HepG2 (cell line): Measurements from ENCODE around the gene NCF4. TPM values are rescaled to one million over a fixed set of nuclear protein-coding genes. Genes with fewer than 3 reads are reported as not detected.
A peak's percentile ranks its signal among the peaks of the same experiment; 100 is the strongest.

ENCODE experiments used
- ATAC-seq: fragments of 200-7000 bp; cut with Tn5 transposase; 3 replicates; pipeline ENCODE4 v1.9.1; 2020; ENCODE audit warnings: mild to moderate bottlenecking, moderate library complexity
- BruUV-seq: library from RNA; stranded (reverse); fragments of 400-500 nt; replicated peaks from 2 replicates; lab custom pipeline; 2021; lab: Mats Ljungman, UMichigan
- CTCF ChIA-PET: fragments of 300-600 bp; formaldehyde crosslinking; extraction: SDS; loops from one replicate; lab custom pipeline; 2021; ENCODE audit warnings: low total read pairs, inconsistent platforms, low intra/inter-chr PET ratio; lab: Yijun Ruan, JAX
- POLR2A ChIA-PET: fragments of 350-600 bp; sonication (Branson Sonifier 250); formaldehyde crosslinking; loops from one replicate; lab custom pipeline; 2020; ENCODE audit warnings: antibody characterized with exemption, inconsistent platforms; lab: Yijun Ruan, JAX
- DNase-seq: peaks from one replicate; pipeline ENCODE4 v3.0.0-alpha.2; 2015; ENCODE audit warnings: low spot score
- FAIRE-seq: peaks from 3 replicates; lab custom pipeline; 2011; peaks lifted over from hg19 to GRCh38; lab: Jason Lieb, UNC
- H2AFZ ChIP-seq: one replicate; pipeline ENCODE4 v1.6.1; 2011; ENCODE audit warnings: low read length, inconsistent platforms
- H3K27ac ChIP-seq: fragments of 300-600 bp; 3 replicates; pipeline ENCODE4 v1.8.0; 2011; ENCODE audit warnings: mixed run types, mild to moderate bottlenecking, mixed read lengths, low read length, inconsistent platforms; ENCODE audit not compliant: insufficient read depth; ENCODE audit errors: extremely low read length
- H3K27me3 ChIP-seq, 2 experiments: fragments of 200-600 bp in 1 of 2; 2 replicates in 1 of 2; 3 replicates in 1 of 2; pipeline versions ENCODE4 v1.6.0 to v1.8.0; 2011; ENCODE audit warnings: low read length in 2 of 2, mild to moderate bottlenecking in 2 of 2, moderate library complexity in 2 of 2, inconsistent platforms in 1 of 2; ENCODE audit not compliant: insufficient read depth in 2 of 2, control insufficient read depth in 1 of 2
- H3K36me3 ChIP-seq, 2 experiments: fragments of 200-600 bp in 1 of 2; replicated peaks in 1 of 2; 2 replicates in 1 of 2; 3 replicates in 1 of 2; pipeline versions ENCODE4 v1.5.1 to v1.8.0; 2011; ENCODE audit warnings: low read length in 2 of 2, inconsistent platforms in 1 of 2; ENCODE audit not compliant: insufficient read depth in 2 of 2, control insufficient read depth in 1 of 2
- H3K4me1 ChIP-seq: 2 replicates; pipeline ENCODE4 v1.5.1; 2012; ENCODE audit warnings: low read length, inconsistent platforms; ENCODE audit not compliant: insufficient read depth
- H3K4me2 ChIP-seq: 2 replicates; pipeline ENCODE4 v1.6.0; 2011; ENCODE audit warnings: low read depth, low read length, inconsistent platforms
- H3K4me3 ChIP-seq, 3 experiments: fragments of 200-600 bp in 1 of 3; sonication (generic), shearing (Covaris generic) in 1 of 3; replicated peaks in 1 of 3; 2 replicates each; pipeline ENCODE4 v1.5.1; 2011 to 2016; ENCODE audit warnings: low read length in 3 of 3, inconsistent platforms in 2 of 3, low read depth in 2 of 3, mild to moderate bottlenecking in 2 of 3, control low read depth in 1 of 3, mixed read lengths in 1 of 3; ENCODE audit not compliant: insufficient read depth in 1 of 3
- H3K79me2 ChIP-seq: one replicate; pipeline ENCODE4 v1.6.1; 2011; ENCODE audit warnings: low read length, inconsistent platforms; ENCODE audit not compliant: insufficient read depth
- H3K9ac ChIP-seq: 2 replicates; pipeline ENCODE4 v1.6.0; 2011; ENCODE audit warnings: mild to moderate bottlenecking, low read depth, low read length, inconsistent platforms; ENCODE audit not compliant: insufficient read depth
- H3K9me3 ChIP-seq: 2 replicates; pipeline ENCODE4 v1.5.1; 2012; ENCODE audit warnings: mild to moderate bottlenecking, low read length
- H4K20me1 ChIP-seq: 2 replicates; pipeline ENCODE4 v1.6.0; 2011; ENCODE audit warnings: inconsistent platforms, mild to moderate bottlenecking, low read length, moderate library complexity; ENCODE audit not compliant: insufficient read depth
- FUBP1 ChIP-seq: sonication (generic); formaldehyde crosslinking; IDR thresholded peaks from 2 replicates; pipeline ENCODE4 v1.5.1; 2020; ENCODE audit warnings: missing genetic modification reagents, mild to moderate bottlenecking, borderline replicate concordance
- HMGA1 ChIP-seq: sonication (generic); formaldehyde crosslinking; conservative IDR thresholded peaks from 2 replicates; pipeline ENCODE4 v1.4.0; 2020; ENCODE audit warnings: missing genetic modification reagents
- SMAD3 ChIP-seq: sonication (generic); formaldehyde crosslinking; IDR thresholded peaks from 2 replicates; pipeline ENCODE4 v1.4.0; 2020; ENCODE audit warnings: missing genetic modification reagents
- TBX3 ChIP-seq: fragments of 450-650 bp; IDR thresholded peaks from 2 replicates; pipeline ENCODE4 v1.6.1; 2017; ENCODE audit warnings: antibody characterized with exemption, mild to moderate bottlenecking, inconsistent platforms, borderline replicate concordance
- UBTF ChIP-seq: sonication (generic); formaldehyde crosslinking; IDR thresholded peaks from 2 replicates; pipeline ENCODE4 v1.4.0; 2020; ENCODE audit warnings: mild to moderate bottlenecking, missing genetic modification reagents
- ZNF12 ChIP-seq: sonication (generic); formaldehyde crosslinking; IDR thresholded peaks from 2 replicates; pipeline ENCODE4 v1.5.0; 2020; ENCODE audit warnings: missing genetic modification reagents
- ZNF678 ChIP-seq: sonication (generic); formaldehyde crosslinking; IDR thresholded peaks from 2 replicates; pipeline ENCODE4 v1.4.0; 2020; ENCODE audit warnings: mild to moderate bottlenecking, missing genetic modification reagents
- WGBS: methylation state at CpG from one replicate; pipeline ENCODE4 v1.1.6; 2017; ENCODE audit warnings: low lambda C conversion rate; 5-methylcytosine and 5-hydroxymethylcytosine counted together
- in situ Hi-C: cut with HindIII; loops from 2 replicates; pipeline ENCODE4 v1.10.0; 2017; ENCODE audit warnings: low pct_unique_long_range_greater_than_20kb; ENCODE audit not compliant: extremely low pct_ligation_motif_present
- intact Hi-C: fragments of 100-400 bp; cut with micrococcal nuclease; formaldehyde crosslinking; loops from one replicate; pipeline ENCODE4 v1.10.0; 2022; ENCODE audit not compliant: unreplicated experiment
- polyA plus RNA-seq, 8 experiments: library from polyadenylated mRNA; depleted of rRNA in 3 of 8; stranded (reverse) in 7 of 8; unstranded in 1 of 8; fragments of >200 nt; fragmentation: Illumina TruSeq in 4 of 8; extraction: Trizol in 4 of 8; gene quantifications; 2 replicates each; pipeline versions ENCODE4 v1.2.1 to v1.2.3, GENCODE V29; 2011 to 2016; ENCODE audit warnings: low read depth in 4 of 8, missing spikeins in 1 of 8, mixed read lengths in 1 of 8; ENCODE audit not compliant: insufficient read depth in 1 of 8
- total RNA-seq, 5 experiments: library from RNA; depleted of rRNA; stranded (reverse); fragments of >200 nt; fragmentation: Illumina TruSeq; extraction: Trizol; gene quantifications; 2 replicates each; pipeline ENCODE4 v1.2.3, GENCODE V29; 2016; ENCODE audit warnings: low read depth in 1 of 5

Gene NCF4
- total and polyA plus RNA-seq, 2 of the 13 experiments (the other 11 are each of a cell fraction or from before 2014, with no cell fraction given): not detected

GRCh38 chr22:36835903-36836302 lies 24.9 kb upstream of the NCF4 start:
- CTCF ChIA-PET: no interaction called here
- no peak overlapping the region for H3K4me3 ChIP-seq
- H2AFZ ChIP-seq: no peak overlapping the region
- intact Hi-C loops (no loop called here), in situ Hi-C loops (no loop called here)
- H3K4me1 ChIP-seq: no peaks in the 10 kb centered on the region
- H4K20me1 ChIP-seq: no peaks in the 10 kb centered on the region
- no peaks in the 10 kb centered on the region for H3K9me3 ChIP-seq
- H3K27ac ChIP-seq: no peak overlapping the region
- no peak for FAIRE-seq
- DNase-seq: no peak
- TF ChIP-seq ZNF678 (CRISPR knock-in tag): no peak
- TF ChIP-seq ZNF12 (CRISPR knock-in tag): peak; percentile 84
- no peak for TF ChIP-seq UBTF (CRISPR knock-in tag)
- no peak for TF ChIP-seq TBX3
- TF ChIP-seq HMGA1: no peak
- TF ChIP-seq FUBP1 (CRISPR knock-in tag): no peak
- no peak for TF ChIP-seq SMAD3 (CRISPR knock-in tag)
- ATAC-seq: no peak
- POLR2A ChIA-PET: no interaction called here
- BruUV-seq: no TSS peak
- no peaks in the 10 kb centered on the region for H3K79me2 ChIP-seq
- no peak overlapping the region for H3K9ac ChIP-seq
- H3K36me3 ChIP-seq: no peaks in the 10 kb centered on the region
- H3K27me3 ChIP-seq: peaks cover 1 to 9% of the 10 kb centered on the region in 2 experiments; a peak in 3 of 5 replicates
- WGBS: 27% methylated on average over 5 of the region's 5 CpGs
- H3K4me2 ChIP-seq: no peak overlapping the region
